Activated CD4-positive, alpha-beta memory T cell treated with anti-CD3 and anti-CD28 coated beads for 36 hours (primary cell): ENCODE measurements around the gene CAAP1. TPM values are rescaled to one million over a fixed set of nuclear protein-coding genes. Genes with fewer than 3 reads are reported as not detected.

Experiments
- CTCF ChIA-PET: fragments of 350-600 bp; sonication (Branson Sonifier 250); formaldehyde crosslinking; loops from one replicate; lab custom pipeline; 2021; ENCODE audit warnings: antibody characterized with exemption, inconsistent platforms; lab: Charles Lee
- POLR2A ChIA-PET: fragments of 350-600 bp; sonication (Branson Sonifier 250); formaldehyde crosslinking; loops from one replicate; lab custom pipeline; 2021; ENCODE audit warnings: antibody characterized with exemption; lab: Charles Lee
- DNase-seq: peaks from one replicate; pipeline ENCODE4 v3.0.0-alpha.2; 2020
- H3K27ac Mint-ChIP-seq: one replicate; pipeline ENCODE4 v1.8.0; 2021; ENCODE audit warnings: mixed read lengths
- H3K27me3 Mint-ChIP-seq: one replicate; pipeline ENCODE4 v1.8.0; 2021; ENCODE audit warnings: mixed read lengths
- H3K36me3 Mint-ChIP-seq: one replicate; pipeline ENCODE4 v1.8.0; 2021; ENCODE audit warnings: mixed read lengths
- H3K4me1 Mint-ChIP-seq: one replicate; pipeline ENCODE4 v1.8.0; 2021; ENCODE audit warnings: low read depth, mixed read lengths
- H3K4me3 Mint-ChIP-seq: one replicate; pipeline ENCODE4 v1.8.0; 2021; ENCODE audit warnings: mild to moderate bottlenecking, mixed read lengths
- H3K9me3 Mint-ChIP-seq: one replicate; pipeline ENCODE4 v1.8.0; 2021; ENCODE audit warnings: mixed read lengths
- intact Hi-C: fragments of 100-400 bp; cut with micrococcal nuclease; formaldehyde crosslinking; loops from one replicate; pipeline ENCODE4 v1.15.1; 2023
- total RNA-seq, 2 experiments: library from RNA; stranded (reverse); gene quantifications; one replicate each; pipeline ENCODE4 v1.2.3, GENCODE V29; 2021

CAAP1 gene
- total RNA-seq, 2 experiments from 2014 or later: 18.2 to 18.8 TPM

- Mint-ChIP-seq H3K27ac (no peak overlapping the region), H3K4me1 (no peaks in the 10 kb centered on the region), H3K27me3 (peaks cover 3% of the 10 kb centered on the region), H3K4me3 (no peak overlapping the region), H3K36me3 (no peaks in the 10 kb centered on the region), H3K9me3 (no peaks in the 10 kb centered on the region)
- ChIA-PET CTCF (no interaction called here), POLR2A (no interaction called here)
- intact Hi-C loops: no loop called here
- DNase-seq: no peak
These were observed 77.8 kb downstream of the CAAP1 start for GRCh38 chr9:26814799-26815198.

GRCh38 chr9:26813247-26813646 lies 79.4 kb downstream of the CAAP1 start:
- Mint-ChIP-seq H3K4me3 (no peak overlapping the region), H3K27me3 (peaks cover 3% of the 10 kb centered on the region), H3K4me1 (no peaks in the 10 kb centered on the region), H3K27ac (no peak overlapping the region), H3K36me3 (no peaks in the 10 kb centered on the region), H3K9me3 (no peaks in the 10 kb centered on the region)
- ChIA-PET POLR2A (no interaction called here), CTCF (no interaction called here)
- intact Hi-C loops: no loop called here
- no peak for DNase-seq

GRCh38 chr9:26812217-26812616 lies 80.4 kb downstream of the CAAP1 start:
- intact Hi-C loops: no loop called here
- Mint-ChIP-seq H3K36me3 (no peaks in the 10 kb centered on the region), H3K4me1 (no peaks in the 10 kb centered on the region), H3K27ac (no peak overlapping the region), H3K9me3 (no peaks in the 10 kb centered on the region), H3K4me3 (no peak overlapping the region), H3K27me3 (peaks cover 3% of the 10 kb centered on the region)
- ChIA-PET POLR2A (no interaction called here), CTCF (no interaction called here)
- no peak for DNase-seq

- POLR2A ChIA-PET: no interaction called here
- CTCF ChIA-PET: no interaction called here
- Mint-ChIP-seq H3K27ac (no peak overlapping the region), H3K4me3 (no peak overlapping the region), H3K9me3 (no peaks in the 10 kb centered on the region), H3K27me3 (peaks cover 3% of the 10 kb centered on the region), H3K4me1 (no peaks in the 10 kb centered on the region), H3K36me3 (no peaks in the 10 kb centered on the region)
- intact Hi-C loops: no loop called here
- DNase-seq: no peak
These were observed 81.5 kb downstream of the CAAP1 start for GRCh38 chr9:26811106-26811505.

- ChIA-PET CTCF (no interaction called here), POLR2A (no interaction called here)
- DNase-seq: no peak
- Mint-ChIP-seq H3K27me3 (peaks cover 3% of the 10 kb centered on the region), H3K4me1 (no peaks in the 10 kb centered on the region), H3K36me3 (no peaks in the 10 kb centered on the region), H3K27ac (no peak overlapping the region), H3K4me3 (no peak overlapping the region), H3K9me3 (no peaks in the 10 kb centered on the region)
- intact Hi-C loops: loop anchor here (10.0 kb wide), 1 partner anchor 65 kb away; no protein-coding TSS in a partner anchor
These were observed 82.8 kb downstream of the CAAP1 start for GRCh38 chr9:26809795-26810194.

- ChIA-PET CTCF (no interaction called here), POLR2A (no interaction called here)
- no peaks in the 10 kb centered on the region for H3K4me1 Mint-ChIP-seq
- H3K4me3 Mint-ChIP-seq: no peak overlapping the region
- H3K27me3 Mint-ChIP-seq: peaks cover 3% of the 10 kb centered on the region
- H3K36me3 Mint-ChIP-seq: no peaks in the 10 kb centered on the region
- no peak for DNase-seq
- no peaks in the 10 kb centered on the region for H3K9me3 Mint-ChIP-seq
- intact Hi-C loops: loop anchor here (10.0 kb wide), 1 partner anchor 62 kb away; no protein-coding TSS in a partner anchor
- H3K27ac Mint-ChIP-seq: no peak overlapping the region
These were observed 85.4 kb downstream of the CAAP1 start for GRCh38 chr9:26807161-26807560.

GRCh38 chr9:26802921-26803320 lies 89.7 kb downstream of the CAAP1 start:
- Mint-ChIP-seq H3K27me3 (no peaks in the 10 kb centered on the region), H3K27ac (no peak overlapping the region), H3K4me1 (no peaks in the 10 kb centered on the region), H3K4me3 (no peak overlapping the region), H3K36me3 (no peaks in the 10 kb centered on the region), H3K9me3 (no peaks in the 10 kb centered on the region)
- DNase-seq: no peak
- POLR2A ChIA-PET: no interaction called here
- CTCF ChIA-PET: no interaction called here
- intact Hi-C loops: loop anchor here (10.0 kb wide), 1 partner anchor 58 kb away; no protein-coding TSS in a partner anchor

GRCh38 chr9:26801772-26802171 lies 90.8 kb downstream of the CAAP1 start:
- intact Hi-C loops: loop anchor here (10.0 kb wide), 1 partner anchor 57 kb away; no protein-coding TSS in a partner anchor
- no peaks in the 10 kb centered on the region for H3K4me1 Mint-ChIP-seq
- no peak for DNase-seq
- H3K27me3 Mint-ChIP-seq: no peaks in the 10 kb centered on the region
- no peaks in the 10 kb centered on the region for H3K9me3 Mint-ChIP-seq
- ChIA-PET POLR2A (no interaction called here), CTCF (no interaction called here)
- H3K27ac Mint-ChIP-seq: no peak overlapping the region
- no peak overlapping the region for H3K4me3 Mint-ChIP-seq
- H3K36me3 Mint-ChIP-seq: no peaks in the 10 kb centered on the region

- no peak overlapping the region for H3K27ac Mint-ChIP-seq
- ChIA-PET CTCF (no interaction called here), POLR2A (no interaction called here)
- DNase-seq: no peak
- intact Hi-C loops: loop anchor here (10.0 kb wide), 1 partner anchor 56 kb away; no protein-coding TSS in a partner anchor
- no peaks in the 10 kb centered on the region for H3K4me1 Mint-ChIP-seq
- no peaks in the 10 kb centered on the region for H3K9me3 Mint-ChIP-seq
- no peak overlapping the region for H3K4me3 Mint-ChIP-seq
- no peaks in the 10 kb centered on the region for H3K36me3 Mint-ChIP-seq
- H3K27me3 Mint-ChIP-seq: no peaks in the 10 kb centered on the region
These were observed 92.3 kb downstream of the CAAP1 start for GRCh38 chr9:26800322-26800721.

GRCh38 chr9:26791274-26791673 lies 101.3 kb downstream of the CAAP1 start:
- CTCF ChIA-PET: no interaction called here
- Mint-ChIP-seq H3K36me3 (no peaks in the 10 kb centered on the region), H3K27ac (no peak overlapping the region), H3K4me1 (no peaks in the 10 kb centered on the region), H3K4me3 (no peak overlapping the region), H3K27me3 (peaks cover 2% of the 10 kb centered on the region), H3K9me3 (peaks cover 9% of the 10 kb centered on the region)
- intact Hi-C loops: no loop called here
- no peak for DNase-seq
- POLR2A ChIA-PET: no interaction called here

Other genes with a start within 250 kb of the CAAP1 start
- gene PLAA, start 54.4 kb upstream of the CAAP1 start, total RNA-seq: 10 to 100 TPM; 32.2 to 32.3 TPM
- 10 to 100 TPM; 10.9 to 11.2 TPM for gene IFT74, start 63.6 kb upstream of the CAAP1 start, total RNA-seq
- gene LRRC19, start 112.9 kb upstream of the CAAP1 start, total RNA-seq: not detected
- gene TEK, start 216.4 kb upstream of the CAAP1 start, total RNA-seq: not detected